Immature natural killer cell (primary cell): ENCODE results near the gene CTCF. TPM values are rescaled to one million over a fixed set of nuclear protein-coding genes. Genes with fewer than 3 reads are reported as not detected.

Experiments
- DNase-seq, 3 donors: peaks; one replicate each; pipeline ENCODE4 v3.0.0; 2022; ENCODE audit warnings: mixed read lengths in 1 of 3
- H3K27ac Mint-ChIP-seq, 6 donors: one replicate each; pipeline ENCODE4 v1.8.0; 2020; ENCODE audit warnings: mixed read lengths in 6 of 6, mild to moderate bottlenecking in 5 of 6, inconsistent platforms in 4 of 6, moderate library complexity in 3 of 6
- H3K27me3 Mint-ChIP-seq, 3 donors: one replicate each; pipeline ENCODE4 v1.8.0; 2020 to 2021; ENCODE audit warnings: low read depth in 3 of 3, mild to moderate bottlenecking in 3 of 3, mixed read lengths in 3 of 3, moderate library complexity in 3 of 3, inconsistent platforms in 1 of 3
- H3K36me3 Mint-ChIP-seq, 3 donors: one replicate each; pipeline ENCODE4 v1.8.0; 2020; ENCODE audit warnings: mixed read lengths in 3 of 3, inconsistent platforms in 2 of 3, mild to moderate bottlenecking in 2 of 3
- H3K4me1 Mint-ChIP-seq, 2 donors: one replicate each; pipeline ENCODE4 v1.8.0; 2020; ENCODE audit warnings: inconsistent platforms in 2 of 2, mild to moderate bottlenecking in 2 of 2, mixed read lengths in 2 of 2, moderate library complexity in 1 of 2
- H3K4me3 Mint-ChIP-seq, 5 donors: one replicate each; pipeline ENCODE4 v1.8.0; 2020; ENCODE audit warnings: mild to moderate bottlenecking in 5 of 5, mixed read lengths in 5 of 5, inconsistent platforms in 3 of 5, moderate library complexity in 3 of 5
- H3K9me3 Mint-ChIP-seq, 6 donors: one replicate each; pipeline ENCODE4 v1.8.0; 2020; ENCODE audit warnings: mild to moderate bottlenecking in 6 of 6, mixed read lengths in 6 of 6, inconsistent platforms in 4 of 6, moderate library complexity in 3 of 6
- polyA plus RNA-seq, 3 donors: library from polyadenylated mRNA; unstranded; fragments of 300-500 nt; fragmentation: Illumina TruSeq; gene quantifications; one replicate each; pipeline ENCODE4 v1.2.3, GENCODE V29; 2021

Gene CTCF
- polyA plus RNA-seq, 3 donors from 2014 or later, result 24.8 to 60.4 (median 28.4) TPM

DNA sequence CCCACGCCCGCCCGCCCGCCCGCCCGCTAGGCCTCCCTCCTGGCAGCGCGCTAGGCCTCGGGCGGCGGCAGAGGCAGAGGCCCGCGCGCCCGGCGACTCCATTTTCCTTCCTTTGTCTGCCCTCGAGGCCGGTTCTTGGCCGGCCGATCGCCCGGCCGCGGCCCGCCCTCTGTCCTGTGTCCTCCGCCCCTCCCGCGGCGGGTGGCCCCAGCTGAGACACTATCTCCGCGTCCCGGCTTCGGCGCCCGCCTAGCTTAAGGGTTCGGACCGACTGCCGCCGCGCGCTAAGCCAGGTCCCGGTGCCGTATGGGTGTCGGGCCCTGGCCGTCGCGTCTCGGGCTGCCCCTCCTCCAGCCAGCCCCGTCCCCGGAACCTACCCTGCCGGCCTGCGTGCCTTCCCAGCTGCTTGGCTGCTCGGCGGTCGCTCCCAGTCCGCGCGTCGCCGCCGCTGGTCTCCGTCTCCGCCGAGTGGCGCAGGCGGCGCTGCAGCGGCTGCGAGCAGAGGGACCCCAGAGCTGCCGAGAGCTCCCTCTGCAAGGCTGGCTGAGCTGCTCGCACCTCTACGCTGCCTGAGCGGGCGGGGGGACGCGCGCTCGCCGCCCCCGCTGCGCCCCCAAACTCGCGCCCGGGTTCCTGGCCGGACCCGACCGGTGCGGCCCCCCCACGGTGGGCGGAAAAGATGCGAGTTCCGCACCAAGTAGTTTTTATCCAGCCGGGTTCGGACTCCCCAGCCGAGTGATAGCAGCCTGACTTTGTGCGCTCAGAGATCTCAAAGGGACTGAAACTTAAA is 787 bp downstream of the CTCF start:
- Mint-ChIP-seq H3K4me3 (peak overlapping the region; percentile 84 to 91 (median 90)), H3K9me3 (no peaks in the 10 kb centered on the region), H3K4me1 (peaks cover 33 to 39% of the 10 kb centered on the region in 2 donors), H3K27me3 (peaks cover 3 to 5% (median 3%) of the 10 kb centered on the region in 3 donors), H3K27ac (peak overlapping the region; percentile 86 to 95 (median 94)), H3K36me3 (no peaks in the 10 kb centered on the region)
- peak; percentile 66 to 71 (median 71) for DNase-seq

DNA sequence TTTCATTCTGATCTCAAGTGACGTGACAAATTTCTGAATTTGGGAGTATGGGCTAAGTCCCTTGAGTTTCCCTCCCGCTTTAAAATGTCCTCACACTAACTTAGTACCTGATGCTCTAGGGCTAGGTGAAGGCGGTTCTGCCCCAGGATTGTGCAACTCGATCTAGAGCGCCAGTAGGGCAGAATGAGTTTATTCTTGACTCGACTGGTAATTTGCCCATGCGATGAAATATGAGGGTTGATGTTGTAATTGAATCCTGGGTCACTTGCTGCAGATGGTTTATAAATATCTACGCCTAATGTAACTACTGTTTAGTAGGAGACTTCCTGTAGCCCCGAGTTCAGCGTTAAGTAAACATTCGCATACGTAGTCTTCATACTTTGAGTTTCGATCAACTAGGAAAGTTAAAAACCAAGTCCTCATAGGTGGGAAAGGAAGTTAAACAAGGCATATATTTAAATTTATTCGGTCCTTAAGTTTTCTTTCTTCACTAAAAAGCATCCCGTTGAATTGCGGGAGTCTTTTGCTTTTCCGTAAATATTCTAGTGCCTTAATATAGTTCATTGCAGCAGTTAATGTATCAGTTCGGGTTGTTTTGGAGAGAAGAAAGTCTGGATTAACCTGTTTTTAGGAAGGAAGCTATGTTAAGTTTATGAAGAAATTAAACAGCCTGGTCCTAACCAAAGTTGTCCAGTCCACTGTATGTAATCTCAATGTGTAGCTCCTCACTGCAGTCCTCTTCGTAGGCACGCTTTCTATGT is 1.6 kb downstream of the CTCF start:
- peaks cover 35 to 39% of the 10 kb centered on the region in 2 donors for H3K4me1 Mint-ChIP-seq
- peaks cover 3 to 5% (median 3%) of the 10 kb centered on the region in 3 donors for H3K27me3 Mint-ChIP-seq
- peak in 2 of 3 donors; percentile 24 to 39 for DNase-seq
- H3K27ac Mint-ChIP-seq, result peak overlapping the region; percentile 86 to 95 (median 94)
- H3K4me3 Mint-ChIP-seq, result peak overlapping the region; percentile 84 to 91 (median 90)
- no peaks in the 10 kb centered on the region for H3K36me3 Mint-ChIP-seq
- H3K9me3 Mint-ChIP-seq, result no peaks in the 10 kb centered on the region

DNA sequence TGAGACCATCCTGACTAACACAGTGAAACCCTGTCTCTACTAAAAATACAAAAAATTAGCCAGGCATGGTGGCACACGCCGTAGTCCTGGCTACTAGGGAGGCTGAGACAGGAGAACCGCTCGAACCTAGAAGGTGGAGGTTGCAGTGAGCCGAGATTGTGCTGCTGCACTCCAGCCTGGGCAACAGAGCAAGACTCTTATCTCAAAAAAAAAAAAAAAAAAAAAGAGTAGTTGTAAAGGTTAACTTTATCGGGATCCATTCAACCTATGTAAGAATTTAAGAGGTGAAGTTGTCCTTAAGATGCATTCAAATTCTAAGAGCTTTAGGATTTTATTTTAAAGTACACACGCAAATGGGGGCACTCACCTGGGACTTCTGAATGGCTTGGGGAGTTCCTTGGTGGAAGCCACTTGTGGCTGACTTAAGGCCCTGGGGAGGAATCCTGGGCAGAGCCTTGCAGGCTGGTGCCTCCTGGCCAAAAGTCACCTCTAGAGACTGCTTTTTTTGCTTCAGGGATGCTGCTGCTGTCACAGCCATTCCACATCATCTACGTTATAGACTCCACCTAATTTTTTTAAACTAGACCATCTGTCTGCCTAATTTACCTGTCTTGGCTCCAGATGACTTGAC is 3.3 kb downstream of the CTCF start:
- DNase-seq, result no peak
- Mint-ChIP-seq H3K4me3 (peak overlapping the region in 1 of 5 donors; percentile 35), H3K9me3 (no peaks in the 10 kb centered on the region), H3K27ac (peak overlapping the region in 2 of 6 donors; percentile 22 to 24), H3K4me1 (peaks cover 38 to 40% of the 10 kb centered on the region in 2 donors), H3K36me3 (no peaks in the 10 kb centered on the region), H3K27me3 (peaks cover 3 to 5% (median 3%) of the 10 kb centered on the region in 3 donors)

DNA sequence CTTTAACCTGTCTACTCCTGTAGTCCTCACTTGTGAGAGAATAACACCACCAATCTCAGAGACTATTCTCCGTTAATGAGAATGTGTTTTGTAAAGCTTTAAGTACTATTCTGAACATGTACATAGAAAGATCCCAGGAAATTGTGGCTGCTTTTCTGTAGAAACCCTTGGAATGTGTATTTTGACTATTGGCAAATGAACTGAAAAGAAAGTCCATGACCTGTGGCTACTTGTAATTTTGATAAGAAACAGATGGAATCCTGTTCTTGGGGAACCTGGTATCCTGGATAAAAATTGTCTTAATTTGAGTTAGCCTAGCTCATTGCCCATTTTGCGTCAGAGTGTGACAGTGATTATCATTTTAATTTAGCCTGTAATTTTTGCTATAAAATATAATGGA is 9.1 kb downstream of the CTCF start:
- Mint-ChIP-seq H3K4me1 (peaks cover 18 to 21% of the 10 kb centered on the region in 2 donors), H3K27me3 (peaks cover 0 to 2% (median 0%) of the 10 kb centered on the region in 3 donors), H3K27ac (no peak overlapping the region), H3K9me3 (no peaks in the 10 kb centered on the region), H3K36me3 (peaks cover 0 to 11% (median 6%) of the 10 kb centered on the region in 3 donors), H3K4me3 (no peak overlapping the region)
- no peak for DNase-seq

DNA sequence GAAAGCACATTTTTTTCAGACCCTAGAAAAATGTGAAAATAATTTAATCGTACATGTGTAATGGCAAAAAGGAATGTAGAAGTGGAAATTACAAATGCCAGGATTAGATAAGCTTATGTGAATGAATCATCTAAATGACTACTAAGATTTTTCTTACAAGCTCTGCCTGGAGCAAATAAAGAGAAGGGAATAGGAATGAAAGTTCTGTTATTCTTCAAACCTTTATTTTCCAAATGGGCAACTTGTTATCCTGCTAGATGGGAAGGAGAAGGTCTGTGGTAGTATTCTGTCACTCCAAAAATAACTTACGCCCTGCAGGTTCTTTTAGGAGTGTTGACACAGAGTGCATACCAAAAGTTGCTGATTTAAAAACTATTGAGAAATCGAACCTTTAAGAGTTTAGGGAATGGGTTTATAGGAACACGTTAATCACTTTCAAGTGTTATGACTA is 9.7 kb downstream of the CTCF start:
- Mint-ChIP-seq H3K36me3 (peaks cover 0 to 11% (median 6%) of the 10 kb centered on the region in 3 donors), H3K27me3 (no peaks in the 10 kb centered on the region), H3K4me3 (no peak overlapping the region), H3K4me1 (peaks cover 20 to 24% of the 10 kb centered on the region in 2 donors), H3K27ac (no peak overlapping the region), H3K9me3 (no peaks in the 10 kb centered on the region)
- no peak for DNase-seq

DNA sequence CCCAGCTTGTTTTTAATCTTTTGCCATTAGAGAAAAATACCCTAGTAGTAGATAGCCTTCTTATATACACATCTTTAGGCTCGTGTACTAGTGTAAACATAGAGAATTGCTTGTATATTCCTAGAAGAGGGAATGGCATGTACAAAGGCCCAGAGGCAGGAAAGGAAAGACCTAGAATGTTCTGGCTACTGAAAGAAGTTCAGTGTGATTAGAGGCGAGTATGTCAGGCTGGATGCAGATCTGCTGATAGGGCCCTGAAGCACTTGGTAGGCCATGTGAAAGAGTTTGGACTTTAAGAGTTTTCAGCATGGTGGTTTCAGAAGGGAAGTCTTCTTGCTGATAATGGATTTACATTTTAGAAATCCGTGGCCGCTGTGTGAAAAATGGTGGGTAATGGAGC is 17.4 kb downstream of the CTCF start:
- no peaks in the 10 kb centered on the region for H3K9me3 Mint-ChIP-seq
- H3K4me1 Mint-ChIP-seq, result peaks cover 12 to 15% of the 10 kb centered on the region in 2 donors
- no peak overlapping the region for H3K4me3 Mint-ChIP-seq
- H3K27ac Mint-ChIP-seq, result peak overlapping the region in 2 of 6 donors; percentile 7 to 46
- no peaks in the 10 kb centered on the region for H3K27me3 Mint-ChIP-seq
- no peak for DNase-seq
- peaks cover 0 to 4% (median 0%) of the 10 kb centered on the region in 3 donors for H3K36me3 Mint-ChIP-seq

DNA sequence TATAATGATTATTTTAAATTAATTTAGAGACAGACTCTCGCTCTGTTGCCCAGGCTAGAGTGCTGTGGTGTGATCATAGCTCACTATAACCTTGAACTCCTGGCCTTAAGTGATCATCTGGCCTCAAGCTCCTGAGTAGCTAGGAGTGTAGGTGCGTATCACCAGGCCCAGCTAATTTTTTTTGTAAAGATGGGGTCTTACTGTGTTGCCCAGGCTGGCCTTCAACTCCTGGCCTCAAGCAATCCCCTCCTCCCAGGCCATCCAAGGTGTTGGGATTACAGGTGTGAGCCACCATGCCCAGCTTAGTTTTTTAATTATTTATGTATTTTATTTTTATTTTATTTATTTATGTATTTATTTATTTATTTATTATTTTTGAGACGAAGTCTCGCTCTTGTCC is 17.9 kb downstream of the CTCF start:
- no peak for DNase-seq
- Mint-ChIP-seq H3K36me3 (peaks cover 0 to 4% (median 0%) of the 10 kb centered on the region in 3 donors), H3K4me3 (no peak overlapping the region), H3K27me3 (no peaks in the 10 kb centered on the region), H3K9me3 (no peaks in the 10 kb centered on the region), H3K27ac (no peak overlapping the region), H3K4me1 (peaks cover 14 to 20% of the 10 kb centered on the region in 2 donors)

DNA sequence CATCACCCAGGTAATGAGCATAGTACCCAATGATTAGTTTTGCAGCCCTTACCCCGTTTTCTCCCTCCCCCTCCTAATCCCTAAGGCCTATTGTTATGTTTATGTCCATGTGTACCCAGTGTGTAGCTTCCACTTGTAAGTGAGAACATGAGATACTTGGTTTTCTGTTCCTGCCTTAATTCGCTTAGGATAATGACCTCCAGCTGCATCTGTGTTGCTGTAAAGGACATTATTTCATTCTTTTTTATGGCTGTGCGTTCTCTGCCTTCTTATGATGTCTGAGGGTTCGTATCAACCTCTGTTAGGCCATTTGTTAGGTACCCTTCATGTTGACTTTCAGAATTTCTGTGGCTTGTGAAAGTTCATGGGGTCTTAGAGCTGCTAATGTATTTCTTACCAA is 31.0 kb downstream of the CTCF start:
- H3K27me3 Mint-ChIP-seq, result peaks cover 0 to 2% (median 2%) of the 10 kb centered on the region in 3 donors
- no peaks in the 10 kb centered on the region for H3K9me3 Mint-ChIP-seq
- H3K27ac Mint-ChIP-seq, result peak overlapping the region in 4 of 6 donors; percentile 2 to 52 (median 12)
- peaks cover 0 to 5% (median 3%) of the 10 kb centered on the region in 3 donors for H3K36me3 Mint-ChIP-seq
- H3K4me1 Mint-ChIP-seq, result peaks cover 35 to 50% of the 10 kb centered on the region in 2 donors
- no peak overlapping the region for H3K4me3 Mint-ChIP-seq
- no peak for DNase-seq

DNA sequence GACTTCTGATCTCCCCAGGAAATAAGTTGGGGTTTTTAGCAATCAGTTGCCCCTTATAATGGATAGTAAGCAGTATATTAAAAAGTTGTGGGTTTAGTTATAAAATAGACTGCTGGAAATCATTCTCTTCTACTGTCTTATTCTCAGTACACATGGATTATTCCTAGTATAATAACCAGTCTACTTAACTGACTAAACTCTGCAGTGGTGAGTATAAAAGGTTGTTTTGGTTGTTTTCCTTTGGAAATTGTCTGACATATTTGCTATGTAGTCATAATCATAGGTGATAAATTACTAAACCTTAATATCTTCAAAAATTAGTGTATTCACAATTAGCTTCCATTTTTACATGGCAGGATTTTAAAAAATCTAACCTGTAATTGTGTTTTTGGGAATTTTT is 31.4 kb downstream of the CTCF start:
- H3K4me1 Mint-ChIP-seq, result peaks cover 36 to 50% of the 10 kb centered on the region in 2 donors
- H3K4me3 Mint-ChIP-seq, result no peak overlapping the region
- peak overlapping the region in 2 of 6 donors; percentile 4 to 79 for H3K27ac Mint-ChIP-seq
- peaks cover 0 to 5% (median 3%) of the 10 kb centered on the region in 3 donors for H3K36me3 Mint-ChIP-seq
- no peaks in the 10 kb centered on the region for H3K9me3 Mint-ChIP-seq
- H3K27me3 Mint-ChIP-seq, result peaks cover 0 to 2% (median 2%) of the 10 kb centered on the region in 3 donors
- DNase-seq, result no peak

DNA sequence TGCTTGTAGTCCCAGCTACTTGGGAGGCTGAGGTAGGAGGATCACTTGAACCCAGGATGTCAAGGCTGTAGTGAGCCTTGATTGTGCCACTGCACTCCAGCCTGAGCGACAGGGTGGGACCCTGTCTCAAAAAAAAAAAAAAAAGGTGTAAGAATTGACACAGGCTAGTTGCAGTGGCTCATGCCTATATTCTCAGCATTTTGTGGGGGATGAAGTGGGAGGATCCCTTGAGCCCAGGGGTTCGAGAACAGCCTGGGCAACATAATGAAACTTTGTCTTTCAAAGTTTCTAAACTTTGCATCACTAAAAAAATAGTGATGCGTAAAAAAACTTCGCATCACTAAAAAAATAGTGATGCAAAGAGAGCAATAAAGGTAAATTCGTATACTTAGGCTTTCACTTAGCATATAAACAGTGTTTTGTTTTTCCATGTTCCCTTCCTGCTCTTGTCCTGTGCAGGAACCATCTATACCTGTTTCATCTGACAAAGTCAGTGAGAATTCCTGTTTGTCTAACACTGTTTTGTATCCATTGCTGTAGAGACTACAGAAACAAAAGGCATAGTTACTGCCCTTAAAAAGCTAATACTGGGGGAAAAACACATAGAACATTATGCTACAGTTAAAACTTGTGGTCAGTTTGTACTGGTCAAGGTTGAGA is 32.1 kb downstream of the CTCF start:
- peaks cover 37 to 53% of the 10 kb centered on the region in 2 donors for H3K4me1 Mint-ChIP-seq
- DNase-seq, result no peak
- H3K36me3 Mint-ChIP-seq, result peaks cover 0 to 3% (median 3%) of the 10 kb centered on the region in 3 donors
- H3K27me3 Mint-ChIP-seq, result peaks cover 0 to 3% (median 2%) of the 10 kb centered on the region in 3 donors
- H3K27ac Mint-ChIP-seq, result peak overlapping the region in 5 of 6 donors; percentile 30 to 79 (median 71)
- H3K9me3 Mint-ChIP-seq, result no peaks in the 10 kb centered on the region
- H3K4me3 Mint-ChIP-seq, result peak overlapping the region in 1 of 5 donors; percentile 35

DNA sequence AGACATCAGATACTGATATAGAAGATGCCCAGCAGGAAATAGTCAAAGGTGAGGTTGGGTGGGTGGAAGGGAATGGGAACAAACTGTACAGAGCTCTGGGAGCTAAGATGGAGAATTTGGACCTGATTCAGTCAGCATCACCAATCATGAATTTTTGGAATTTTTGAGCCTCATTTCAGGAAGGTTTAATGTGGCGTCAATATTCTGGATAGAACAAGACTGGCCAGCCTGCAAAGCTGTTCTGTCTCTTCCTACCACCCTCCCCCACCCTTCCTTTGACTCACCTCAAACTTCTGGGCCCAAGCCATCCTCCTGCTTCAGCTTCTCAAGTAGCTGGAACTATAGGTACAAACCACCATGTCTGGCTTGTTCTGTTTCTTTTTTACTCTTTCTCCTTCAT is 32.6 kb downstream of the CTCF start:
- Mint-ChIP-seq H3K36me3 (no peaks in the 10 kb centered on the region), H3K27ac (peak overlapping the region in 4 of 6 donors; percentile 17 to 60 (median 44)), H3K4me1 (peaks cover 38 to 55% of the 10 kb centered on the region in 2 donors), H3K27me3 (peaks cover 0 to 3% (median 2%) of the 10 kb centered on the region in 3 donors), H3K9me3 (no peaks in the 10 kb centered on the region), H3K4me3 (no peak overlapping the region)
- no peak for DNase-seq

DNA sequence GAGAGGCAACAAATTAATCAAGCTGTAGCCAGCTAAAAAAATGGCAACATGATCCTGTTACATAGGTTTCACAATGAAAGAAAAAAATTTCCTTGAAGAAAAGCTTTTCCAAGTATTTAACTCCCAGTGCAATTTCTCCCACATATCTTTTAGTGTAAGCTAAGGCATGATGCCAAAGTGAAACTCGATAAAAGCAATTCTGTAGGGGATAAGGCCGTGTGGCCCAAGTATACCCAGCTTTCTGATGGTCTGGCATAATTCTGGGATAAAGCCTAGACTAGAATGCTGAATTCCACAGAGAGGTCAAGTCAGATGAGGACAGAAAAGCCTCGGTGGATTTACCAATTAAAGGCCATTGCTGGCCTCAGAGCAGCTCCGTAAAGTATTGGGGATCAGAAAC is 36.2 kb downstream of the CTCF start:
- H3K27ac Mint-ChIP-seq, result peak overlapping the region in 2 of 6 donors; percentile 6 to 63
- H3K36me3 Mint-ChIP-seq, result no peaks in the 10 kb centered on the region
- peaks cover 0 to 3% (median 0%) of the 10 kb centered on the region in 3 donors for H3K27me3 Mint-ChIP-seq
- DNase-seq, result no peak
- peaks cover 45 to 63% of the 10 kb centered on the region in 2 donors for H3K4me1 Mint-ChIP-seq
- no peaks in the 10 kb centered on the region for H3K9me3 Mint-ChIP-seq
- no peak overlapping the region for H3K4me3 Mint-ChIP-seq

DNA sequence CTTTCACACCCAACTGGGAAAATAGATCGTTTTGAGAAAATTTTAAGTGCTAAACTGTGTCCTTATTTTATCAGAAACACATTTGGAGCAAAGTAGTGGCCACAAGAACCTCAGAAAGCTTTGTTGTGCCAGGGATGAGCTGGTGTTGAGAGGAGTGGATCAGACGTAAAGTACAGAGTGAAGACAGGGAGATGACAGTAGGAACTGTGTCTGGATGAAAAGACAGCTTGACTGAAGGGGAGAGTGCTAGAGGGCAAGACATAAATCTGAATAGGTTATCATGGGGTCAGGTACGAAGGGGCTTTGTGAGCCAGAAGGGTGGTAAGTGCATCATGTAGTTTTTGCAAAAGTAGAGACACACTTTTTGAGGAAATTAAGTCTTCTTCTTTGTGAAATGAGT is 43.3 kb downstream of the CTCF start:
- no peaks in the 10 kb centered on the region for H3K27me3 Mint-ChIP-seq
- DNase-seq, result no peak
- H3K9me3 Mint-ChIP-seq, result peaks cover 0 to 1% (median 0%) of the 10 kb centered on the region in 6 donors
- H3K4me1 Mint-ChIP-seq, result peaks cover 25 to 48% of the 10 kb centered on the region in 2 donors
- peak overlapping the region in 3 of 6 donors; percentile 18 to 76 (median 43) for H3K27ac Mint-ChIP-seq
- no peaks in the 10 kb centered on the region for H3K36me3 Mint-ChIP-seq
- no peak overlapping the region for H3K4me3 Mint-ChIP-seq
